HG03108 (cell line): Measurements from ENCODE around the gene DDX20.

ENCODE experiments used
- ATAC-seq: cut with Tn5 transposase; IDR thresholded peaks from one replicate; pipeline ENCODE4 v1.9.1; 2021; ENCODE audit warnings: moderate library complexity; ENCODE audit not compliant: unreplicated experiment

DDX20 gene

GRCh38 chr1:111755331-111756123 is at the start of gene DDX20:
Gene DDX20, plus strand, starts transcription at chr1:111755901. Its CDS starts 24 bp downstream, at chr1:111755925.
- peak; percentile 87 for ATAC-seq

- ATAC-seq: no peak
These were observed 48.8 kb upstream of the DDX20 start for GRCh38 chr1:111706921-111707320.

GRCh38 chr1:111707906-111708305 is 47.8 kb upstream of the DDX20 start:
- no peak for ATAC-seq

- ATAC-seq: no peak
These were observed 45.7 kb upstream of the DDX20 start for GRCh38 chr1:111709986-111710385.

- no peak for ATAC-seq
These were observed 39.4 kb upstream of the DDX20 start for GRCh38 chr1:111716333-111716732.

GRCh38 chr1:111717450-111717849 is 38.3 kb upstream of the DDX20 start:
- no peak for ATAC-seq

- ATAC-seq: no peak
These were observed 36.6 kb upstream of the DDX20 start for GRCh38 chr1:111719135-111719534.

- ATAC-seq: no peak
These were observed 36.0 kb upstream of the DDX20 start for GRCh38 chr1:111719674-111720132.

GRCh38 chr1:111720274-111720976 is 35.3 kb upstream of the DDX20 start:
- no peak for ATAC-seq

GRCh38 chr1:111720977-111721786 is 34.5 kb upstream of the DDX20 start:
- no peak for ATAC-seq

- no peak for ATAC-seq
These were observed 32.5 kb upstream of the DDX20 start for GRCh38 chr1:111723091-111723806.

- no peak for ATAC-seq
These were observed 31.8 kb upstream of the DDX20 start for GRCh38 chr1:111723871-111724270.

GRCh38 chr1:111725192-111725591 is 30.5 kb upstream of the DDX20 start:
- no peak for ATAC-seq

- no peak for ATAC-seq
These were observed 28.6 kb upstream of the DDX20 start for GRCh38 chr1:111727056-111727455.

GRCh38 chr1:111729271-111729921 is 26.3 kb upstream of the DDX20 start:
- ATAC-seq: no peak

- no peak for ATAC-seq
These were observed 25.6 kb upstream of the DDX20 start for GRCh38 chr1:111729946-111730681.

- ATAC-seq: no peak
These were observed 25.0 kb upstream of the DDX20 start for GRCh38 chr1:111730706-111731105.

GRCh38 chr1:111731956-111732355 is 23.7 kb upstream of the DDX20 start:
- no peak for ATAC-seq

GRCh38 chr1:111732718-111733117 is 23.0 kb upstream of the DDX20 start:
- no peak for ATAC-seq
